ENCODE results near the gene ALPP.
"Not testable (repeated sequence)": the region's sequence is repeated elsewhere in the genome, so short reads cannot be mapped to it uniquely, and the experiment has no call there.

GRCh38 chr2:232423407-232423806, 44.9 kb downstream of the ALPP start:
- TF ChIP-seq, protein P1, sequence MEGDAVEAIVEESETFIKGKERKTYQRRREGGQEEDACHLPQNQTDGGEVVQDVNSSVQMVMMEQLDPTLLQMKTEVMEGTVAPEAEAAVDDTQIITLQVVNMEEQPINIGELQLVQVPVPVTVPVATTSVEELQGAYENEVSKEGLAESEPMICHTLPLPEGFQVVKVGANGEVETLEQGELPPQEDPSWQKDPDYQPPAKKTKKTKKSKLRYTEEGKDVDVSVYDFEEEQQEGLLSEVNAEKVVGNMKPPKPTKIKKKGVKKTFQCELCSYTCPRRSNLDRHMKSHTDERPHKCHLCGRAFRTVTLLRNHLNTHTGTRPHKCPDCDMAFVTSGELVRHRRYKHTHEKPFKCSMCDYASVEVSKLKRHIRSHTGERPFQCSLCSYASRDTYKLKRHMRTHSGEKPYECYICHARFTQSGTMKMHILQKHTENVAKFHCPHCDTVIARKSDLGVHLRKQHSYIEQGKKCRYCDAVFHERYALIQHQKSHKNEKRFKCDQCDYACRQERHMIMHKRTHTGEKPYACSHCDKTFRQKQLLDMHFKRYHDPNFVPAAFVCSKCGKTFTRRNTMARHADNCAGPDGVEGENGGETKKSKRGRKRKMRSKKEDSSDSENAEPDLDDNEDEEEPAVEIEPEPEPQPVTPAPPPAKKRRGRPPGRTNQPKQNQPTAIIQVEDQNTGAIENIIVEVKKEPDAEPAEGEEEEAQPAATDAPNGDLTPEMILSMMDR (IDR thresholded peaks at IDR 0.05), result not testable (repeated sequence)
- TF ChIP-seq POLR2AphosphoS5, POLR2A (IDR thresholded peaks at IDR 0.05): not testable (repeated sequence)

Data from breast epithelium (tissue), 3 donors.